HuH-7.5 (cell line): ENCODE data around the gene KLK2.

Experiments used
- DNase-seq: peaks from one replicate; pipeline ENCODE4 v3.0.0; 2011; ENCODE audit warnings: low spot score

Gene KLK2

GRCh38 chr19:50850738-50851137, 22.5 kb upstream of the KLK2 start:
- DNase-seq, result no peak

- DNase-seq, result no peak
Measured at GRCh38 chr19:50851620-50852019, 21.6 kb upstream of the KLK2 start.

GRCh38 chr19:50854636-50855410, 18.4 kb upstream of the KLK2 start, which contains the start of gene KLK3:
Gene KLK3 (plus strand): TSS chr19:50854915. CDS start chr19:50854956, 41 bp downstream.
- DNase-seq, result no peak

GRCh38 chr19:50857366-50857765, 15.9 kb upstream of the KLK2 start:
- no peak for DNase-seq

GRCh38 chr19:50858886-50859285, 14.4 kb upstream of the KLK2 start:
- no peak for DNase-seq

GRCh38 chr19:50859849-50860248, 13.4 kb upstream of the KLK2 start:
- no peak for DNase-seq

GRCh38 chr19:50861010-50861409, 12.2 kb upstream of the KLK2 start:
- no peak for DNase-seq

- DNase-seq, result no peak
Measured at GRCh38 chr19:50861496-50862286, 11.5 kb upstream of the KLK2 start.

- DNase-seq, result no peak
Measured at GRCh38 chr19:50869479-50869878, 3.8 kb upstream of the KLK2 start.

- no peak for DNase-seq
Measured at GRCh38 chr19:50870417-50871089, 2.7 kb upstream of the KLK2 start.

- no peak for DNase-seq
Measured at GRCh38 chr19:50874211-50874610, 972 bp downstream of the KLK2 start.

GRCh38 chr19:50875795-50876422, 2.7 kb downstream of the KLK2 start:
- no peak for DNase-seq

GRCh38 chr19:50876456-50876855, 3.2 kb downstream of the KLK2 start:
- DNase-seq, result no peak

- no peak for DNase-seq
Measured at GRCh38 chr19:50877338-50877737, 4.1 kb downstream of the KLK2 start.

- DNase-seq, result no peak
Measured at GRCh38 chr19:50878851-50879250, 5.6 kb downstream of the KLK2 start.

GRCh38 chr19:50880241-50880640, 7.0 kb downstream of the KLK2 start:
- no peak for DNase-seq

GRCh38 chr19:50882188-50882587, 8.9 kb downstream of the KLK2 start:
- DNase-seq, result no peak

GRCh38 chr19:50889638-50890037, 16.4 kb downstream of the KLK2 start:
- no peak for DNase-seq

GRCh38 chr19:50890422-50891252, 17.4 kb downstream of the KLK2 start:
- no peak for DNase-seq

- DNase-seq, result no peak
Measured at GRCh38 chr19:50891253-50891625, 18.0 kb downstream of the KLK2 start.

GRCh38 chr19:50893047-50893736, 20.0 kb downstream of the KLK2 start:
- no peak for DNase-seq
